ACC112 (cell line): ENCODE results near the gene KCNQ5.

Experiments
- H2AFZ ChIP-seq: fragments of 200-600 bp; sonication (generic); one replicate; pipeline ENCODE4 v1.6.0; 2017; ENCODE audit warnings: antibody characterized with exemption, low read length; ENCODE audit not compliant: unreplicated experiment
- H3K27ac ChIP-seq: fragments of 200-600 bp; sonication (generic); 2 replicates; pipeline ENCODE4 v1.5.1; 2014; ENCODE audit warnings: low read depth, mild to moderate bottlenecking, antibody characterized with exemption, low read length, moderate library complexity
- H3K27me3 ChIP-seq: fragments of 200-600 bp; sonication (generic); 2 replicates; pipeline ENCODE4 v1.6.1; 2014; ENCODE audit warnings: mild to moderate bottlenecking, antibody characterized with exemption, low read length, moderate library complexity, mixed read lengths; ENCODE audit not compliant: insufficient read depth
- H3K36me3 ChIP-seq: fragments of 200-600 bp; sonication (generic); 2 replicates; pipeline ENCODE4 v1.6.1; 2016; ENCODE audit warnings: mild to moderate bottlenecking, antibody characterized with exemption, low read length, moderate library complexity, mixed read lengths; ENCODE audit not compliant: insufficient read depth
- H3K4me1 ChIP-seq: fragments of 200-600 bp; sonication (generic); one replicate; pipeline ENCODE4 v1.6.1; 2016; ENCODE audit warnings: low read length, mixed read lengths; ENCODE audit not compliant: insufficient read depth, unreplicated experiment, control insufficient read depth
- H3K4me3 ChIP-seq: fragments of 200-600 bp; sonication (generic); 2 replicates; pipeline ENCODE4 v1.5.1; 2014; ENCODE audit warnings: mild to moderate bottlenecking, low read depth, low read length
- H3K79me2 ChIP-seq: fragments of 200-600 bp; sonication (generic); one replicate; pipeline ENCODE4 v1.6.0; 2016; ENCODE audit warnings: low read length; ENCODE audit not compliant: control insufficient read depth, unreplicated experiment, insufficient read depth

KCNQ5 gene

GRCh38 chr6:72675396-72675795, 53.5 kb downstream of the KCNQ5 start:
- Histone ChIP-seq H2AFZ (no peak overlapping the region), H3K4me1 (no peaks in the 10 kb centered on the region), H3K79me2 (no peaks in the 10 kb centered on the region), H3K27ac (no peak overlapping the region), H3K27me3 (no peaks in the 10 kb centered on the region), H3K36me3 (no peaks in the 10 kb centered on the region), H3K4me3 (no peak overlapping the region)

GRCh38 chr6:72676995-72677394, 55.1 kb downstream of the KCNQ5 start:
- Histone ChIP-seq H3K79me2 (no peaks in the 10 kb centered on the region), H3K27me3 (no peaks in the 10 kb centered on the region), H3K36me3 (no peaks in the 10 kb centered on the region), H2AFZ (no peak overlapping the region), H3K27ac (no peak overlapping the region), H3K4me1 (no peaks in the 10 kb centered on the region), H3K4me3 (no peak overlapping the region)

GRCh38 chr6:72677740-72678139, 55.9 kb downstream of the KCNQ5 start:
- H3K4me1 ChIP-seq = no peaks in the 10 kb centered on the region
- H3K4me3 ChIP-seq = no peak overlapping the region
- H3K27ac ChIP-seq = no peak overlapping the region
- H3K79me2 ChIP-seq = no peaks in the 10 kb centered on the region
- H3K36me3 ChIP-seq = no peaks in the 10 kb centered on the region
- H2AFZ ChIP-seq = no peak overlapping the region
- H3K27me3 ChIP-seq = no peaks in the 10 kb centered on the region

GRCh38 chr6:72683797-72684196, 61.9 kb downstream of the KCNQ5 start:
- H3K4me1 ChIP-seq = no peaks in the 10 kb centered on the region
- H3K27me3 ChIP-seq = no peaks in the 10 kb centered on the region
- H2AFZ ChIP-seq = no peak overlapping the region
- H3K36me3 ChIP-seq = no peaks in the 10 kb centered on the region
- no peak overlapping the region for H3K4me3 ChIP-seq
- H3K27ac ChIP-seq = no peak overlapping the region
- H3K79me2 ChIP-seq = no peaks in the 10 kb centered on the region

- H3K4me1 ChIP-seq = peaks cover 3% of the 10 kb centered on the region
- no peak overlapping the region for H3K27ac ChIP-seq
- no peaks in the 10 kb centered on the region for H3K27me3 ChIP-seq
- no peak overlapping the region for H3K4me3 ChIP-seq
- H3K36me3 ChIP-seq = no peaks in the 10 kb centered on the region
- no peak overlapping the region for H2AFZ ChIP-seq
- H3K79me2 ChIP-seq = no peaks in the 10 kb centered on the region
Observed at GRCh38 chr6:72689107-72689954, 67.5 kb downstream of the KCNQ5 start.

- no peak overlapping the region for H3K4me3 ChIP-seq
- no peak overlapping the region for H3K27ac ChIP-seq
- H3K27me3 ChIP-seq = no peaks in the 10 kb centered on the region
- H3K79me2 ChIP-seq = no peaks in the 10 kb centered on the region
- H3K36me3 ChIP-seq = no peaks in the 10 kb centered on the region; the same call in 1 of the 2 replicates
- no peak overlapping the region for H2AFZ ChIP-seq
- H3K4me1 ChIP-seq = peaks cover 3% of the 10 kb centered on the region
Observed at GRCh38 chr6:72691249-72691648, 69.4 kb downstream of the KCNQ5 start.

GRCh38 chr6:72696055-72696454, 74.2 kb downstream of the KCNQ5 start:
- Histone ChIP-seq H2AFZ (no peak overlapping the region), H3K4me3 (no peak overlapping the region), H3K79me2 (no peaks in the 10 kb centered on the region), H3K4me1 (no peaks in the 10 kb centered on the region), H3K27me3 (no peaks in the 10 kb centered on the region), H3K27ac (no peak overlapping the region), H3K36me3 (no peaks in the 10 kb centered on the region; the same call in 1 of the 2 replicates)

- no peaks in the 10 kb centered on the region for H3K27me3 ChIP-seq
- H3K27ac ChIP-seq = no peak overlapping the region
- H3K4me1 ChIP-seq = no peaks in the 10 kb centered on the region
- H3K4me3 ChIP-seq = no peak overlapping the region
- H3K36me3 ChIP-seq = no peaks in the 10 kb centered on the region; the same call in 1 of the 2 replicates
- no peak overlapping the region for H2AFZ ChIP-seq
- no peaks in the 10 kb centered on the region for H3K79me2 ChIP-seq
Observed at GRCh38 chr6:72699159-72699558, 77.3 kb downstream of the KCNQ5 start.

- H3K27me3 ChIP-seq = no peaks in the 10 kb centered on the region
- no peak overlapping the region for H3K4me3 ChIP-seq
- H3K27ac ChIP-seq = no peak overlapping the region
- H3K4me1 ChIP-seq = no peaks in the 10 kb centered on the region
- H3K36me3 ChIP-seq = no peaks in the 10 kb centered on the region
- H3K79me2 ChIP-seq = no peaks in the 10 kb centered on the region
- H2AFZ ChIP-seq = no peak overlapping the region
Observed at GRCh38 chr6:72702421-72702820, 80.6 kb downstream of the KCNQ5 start.

- no peak overlapping the region for H2AFZ ChIP-seq
- H3K4me1 ChIP-seq = no peaks in the 10 kb centered on the region
- H3K4me3 ChIP-seq = no peak overlapping the region
- no peaks in the 10 kb centered on the region for H3K27me3 ChIP-seq
- no peaks in the 10 kb centered on the region for H3K79me2 ChIP-seq
- H3K36me3 ChIP-seq = no peaks in the 10 kb centered on the region
- no peak overlapping the region for H3K27ac ChIP-seq
Observed at GRCh38 chr6:72703093-72703492, 81.2 kb downstream of the KCNQ5 start.

GRCh38 chr6:72704979-72705378, 83.1 kb downstream of the KCNQ5 start:
- Histone ChIP-seq H3K27ac (no peak overlapping the region), H2AFZ (no peak overlapping the region), H3K36me3 (peaks cover 2% of the 10 kb centered on the region; the same call in 1 of the 2 replicates), H3K79me2 (no peaks in the 10 kb centered on the region), H3K4me3 (no peak overlapping the region), H3K4me1 (no peaks in the 10 kb centered on the region), H3K27me3 (no peaks in the 10 kb centered on the region)
